Glutamatergic neuron (in vitro differentiated cells): ENCODE measurements around the gene LAMA1. TPM values are rescaled to one million over a fixed set of nuclear protein-coding genes. Genes with fewer than 3 reads are reported as not detected.

Experiments
- DNase-seq: peaks from one replicate; pipeline ENCODE4 v3.0.0; 2022
- H3K27ac Mint-ChIP-seq: one replicate; pipeline ENCODE4 v1.8.0; 2020; ENCODE audit warnings: mild to moderate bottlenecking, mixed read lengths, inconsistent platforms; ENCODE audit not compliant: unreplicated experiment
- H3K27me3 Mint-ChIP-seq: one replicate; pipeline ENCODE4 v1.8.0; 2020; ENCODE audit warnings: mild to moderate bottlenecking, moderate library complexity, mixed read lengths, inconsistent platforms; ENCODE audit not compliant: unreplicated experiment
- H3K36me3 Mint-ChIP-seq: one replicate; pipeline ENCODE4 v1.8.0; 2020; ENCODE audit warnings: mild to moderate bottlenecking, mixed read lengths, inconsistent platforms; ENCODE audit not compliant: unreplicated experiment
- H3K4me1 Mint-ChIP-seq: one replicate; pipeline ENCODE4 v1.8.0; 2020; ENCODE audit warnings: mild to moderate bottlenecking, low read depth, mixed read lengths, inconsistent platforms; ENCODE audit not compliant: unreplicated experiment
- H3K4me3 Mint-ChIP-seq: one replicate; pipeline ENCODE4 v1.8.0; 2020; ENCODE audit warnings: mild to moderate bottlenecking, mixed read lengths, inconsistent platforms; ENCODE audit not compliant: unreplicated experiment
- H3K9me3 Mint-ChIP-seq: one replicate; pipeline ENCODE4 v1.8.0; 2020; ENCODE audit warnings: mild to moderate bottlenecking, moderate library complexity, mixed read lengths, inconsistent platforms; ENCODE audit not compliant: unreplicated experiment
- CTCF ChIP-seq: fragments of 200-600 bp; sonication (generic); IDR thresholded peaks from one replicate; pipeline ENCODE4 v1.5.0; 2021; ENCODE audit not compliant: partially characterized antibody, unreplicated experiment
- total RNA-seq: library from RNA; stranded (reverse); fragmentation: NEBNext Ultra II Directional; extraction: Animal tissue kit (Norgen Biotek cat#: 25700); gene quantifications from one replicate; pipeline ENCODE4 v1.2.1, GENCODE V29; 2021; ENCODE audit not compliant: unreplicated experiment

The LAMA1 gene
- total RNA-seq, 1 donor from 2014 or later, result 32.0 TPM

- Mint-ChIP-seq H3K36me3 (no peaks in the 10 kb centered on the region), H3K9me3 (no peaks in the 10 kb centered on the region), H3K4me3 (no peak overlapping the region), H3K27me3 (peaks cover 2% of the 10 kb centered on the region), H3K4me1 (peaks cover 4% of the 10 kb centered on the region), H3K27ac (no peak overlapping the region)
- TF ChIP-seq CTCF, result no peak
- no peak for DNase-seq
Observed at GRCh38 chr18:7084080-7085065, 33.2 kb downstream of the LAMA1 start.

- H3K4me1 Mint-ChIP-seq, result peaks cover 3% of the 10 kb centered on the region
- no peak for TF ChIP-seq CTCF
- DNase-seq, result no peak
- no peaks in the 10 kb centered on the region for H3K9me3 Mint-ChIP-seq
- H3K27me3 Mint-ChIP-seq, result no peaks in the 10 kb centered on the region
- H3K36me3 Mint-ChIP-seq, result no peaks in the 10 kb centered on the region
- H3K27ac Mint-ChIP-seq, result no peak overlapping the region
- H3K4me3 Mint-ChIP-seq, result no peak overlapping the region
Observed at GRCh38 chr18:7082671-7083070, 34.9 kb downstream of the LAMA1 start.

GRCh38 chr18:7079231-7079630 lies 38.4 kb downstream of the LAMA1 start:
- no peak for DNase-seq
- no peaks in the 10 kb centered on the region for H3K9me3 Mint-ChIP-seq
- no peaks in the 10 kb centered on the region for H3K27me3 Mint-ChIP-seq
- H3K4me1 Mint-ChIP-seq, result peaks cover 3% of the 10 kb centered on the region
- no peak overlapping the region for H3K27ac Mint-ChIP-seq
- no peak for TF ChIP-seq CTCF
- no peaks in the 10 kb centered on the region for H3K36me3 Mint-ChIP-seq
- no peak overlapping the region for H3K4me3 Mint-ChIP-seq

GRCh38 chr18:7072593-7072992 lies 45.0 kb downstream of the LAMA1 start:
- H3K4me3 Mint-ChIP-seq, result no peak overlapping the region
- peaks cover 3% of the 10 kb centered on the region for H3K9me3 Mint-ChIP-seq
- peaks cover 14% of the 10 kb centered on the region for H3K4me1 Mint-ChIP-seq
- H3K36me3 Mint-ChIP-seq, result no peaks in the 10 kb centered on the region
- no peak for TF ChIP-seq CTCF
- H3K27ac Mint-ChIP-seq, result no peak overlapping the region
- peaks cover 3% of the 10 kb centered on the region for H3K27me3 Mint-ChIP-seq
- DNase-seq, result no peak

- Mint-ChIP-seq H3K4me1 (peaks cover 21% of the 10 kb centered on the region), H3K36me3 (no peaks in the 10 kb centered on the region)
- TF ChIP-seq CTCF, result no peak
Observed at GRCh38 chr18:7071600-7071999, 46.0 kb downstream of the LAMA1 start.

More at GRCh38 chr18:7071600-7071999, 46.0 kb downstream of the LAMA1 start:
- DNase-seq, result no peak
- H3K27ac Mint-ChIP-seq, result no peak overlapping the region
- H3K9me3 Mint-ChIP-seq, result peaks cover 3% of the 10 kb centered on the region
- peaks cover 3% of the 10 kb centered on the region for H3K27me3 Mint-ChIP-seq
- H3K4me3 Mint-ChIP-seq, result no peak overlapping the region
